Tibial nerve (tissue), 4 donors: Measurements from ENCODE around the gene TBC1D22A.

Source experiments
- CTCF ChIP-seq, 5 experiments: fragments of 200-600 bp in 3 of 5; fragments of 450-650 bp in 2 of 5; sonication (generic) in 3 of 5; IDR thresholded peaks; one replicate each; pipeline ENCODE4 v1.5.1; 2016 to 2019; ENCODE audit warnings: antibody characterized with exemption in 5 of 5, mild to moderate bottlenecking in 3 of 5, moderate library complexity in 2 of 5
- EP300 ChIP-seq, 2 donors: sonication (generic); formaldehyde crosslinking; IDR thresholded peaks; one replicate each; pipeline ENCODE4 v1.6.1; 2017; ENCODE audit warnings: antibody characterized with exemption in 2 of 2, mild to moderate bottlenecking in 1 of 2
- POLR2A ChIP-seq, 2 donors: fragments of 450-650 bp; IDR thresholded peaks; one replicate each; pipeline ENCODE4 v1.6.1; 2017; ENCODE audit warnings: antibody characterized with exemption in 2 of 2, mild to moderate bottlenecking in 2 of 2, moderate library complexity in 2 of 2

- TF ChIP-seq CTCF (IDR thresholded peaks at IDR 0.05) (no peak), POLR2A (IDR thresholded peaks at IDR 0.05) (no peak), EP300 (IDR thresholded peaks at IDR 0.05) (no peak)
Observed at GRCh38 chr22:46763051-46763705, 728 bp downstream of the TBC1D22A start.
